Neural cell (in vitro differentiated cells): ENCODE data around the gene ISYNA1.

Experiments used
- EP300 ChIP-seq: fragments of 450-650 bp; conservative IDR thresholded peaks from 2 replicates; pipeline ENCODE4 v1.6.1; 2014; ENCODE audit warnings: antibody characterized with exemption, mild to moderate bottlenecking, moderate library complexity; ENCODE audit not compliant: poor library complexity, severe bottlenecking
- EZH2 ChIP-seq: fragments of 200-600, 300-800 bp; shearing (Covaris generic), sonication (generic); IDR thresholded peaks from 2 replicates; pipeline ENCODE4 v1.6.1; 2014; ENCODE audit warnings: antibody characterized with exemption, low read length, borderline replicate concordance, mild to moderate bottlenecking; ENCODE audit not compliant: insufficient read depth, poor library complexity, severe bottlenecking
- TF ChIP-seq, protein P1 (sequence below): fragments of 450-650 bp; IDR thresholded peaks from 2 replicates; pipeline ENCODE4 v1.5.1; 2014; ENCODE audit warnings: antibody characterized with exemption, mild to moderate bottlenecking, moderate library complexity; ENCODE audit not compliant: poor library complexity, severe bottlenecking
- TF ChIP-seq, protein P2 (sequence below): IDR thresholded peaks from 2 replicates; pipeline ENCODE4 v1.6.1; 2012; ENCODE audit warnings: borderline replicate concordance

DNA sequence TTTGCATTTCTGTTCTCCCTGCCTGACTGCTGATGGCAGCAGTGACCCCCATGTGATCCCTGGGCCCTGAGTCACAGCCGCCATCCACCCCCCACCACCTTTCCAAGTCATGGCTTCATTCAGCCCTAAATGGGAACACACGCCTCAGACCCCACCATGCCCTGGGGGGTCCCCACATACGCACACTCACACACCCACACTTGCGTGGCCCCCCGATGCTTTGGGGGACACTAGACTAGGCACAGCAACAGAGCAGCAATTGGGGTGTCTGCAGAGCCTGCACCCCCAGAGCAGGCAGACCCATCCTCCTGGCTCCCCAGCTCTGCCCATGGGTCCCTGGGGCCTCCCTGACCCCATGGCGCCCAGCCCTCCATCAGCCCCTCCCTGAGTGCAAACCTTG is 5.5 kb upstream of the ISYNA1 start:
- no peak for TF ChIP-seq EZH2
- TF ChIP-seq, protein P1, sequence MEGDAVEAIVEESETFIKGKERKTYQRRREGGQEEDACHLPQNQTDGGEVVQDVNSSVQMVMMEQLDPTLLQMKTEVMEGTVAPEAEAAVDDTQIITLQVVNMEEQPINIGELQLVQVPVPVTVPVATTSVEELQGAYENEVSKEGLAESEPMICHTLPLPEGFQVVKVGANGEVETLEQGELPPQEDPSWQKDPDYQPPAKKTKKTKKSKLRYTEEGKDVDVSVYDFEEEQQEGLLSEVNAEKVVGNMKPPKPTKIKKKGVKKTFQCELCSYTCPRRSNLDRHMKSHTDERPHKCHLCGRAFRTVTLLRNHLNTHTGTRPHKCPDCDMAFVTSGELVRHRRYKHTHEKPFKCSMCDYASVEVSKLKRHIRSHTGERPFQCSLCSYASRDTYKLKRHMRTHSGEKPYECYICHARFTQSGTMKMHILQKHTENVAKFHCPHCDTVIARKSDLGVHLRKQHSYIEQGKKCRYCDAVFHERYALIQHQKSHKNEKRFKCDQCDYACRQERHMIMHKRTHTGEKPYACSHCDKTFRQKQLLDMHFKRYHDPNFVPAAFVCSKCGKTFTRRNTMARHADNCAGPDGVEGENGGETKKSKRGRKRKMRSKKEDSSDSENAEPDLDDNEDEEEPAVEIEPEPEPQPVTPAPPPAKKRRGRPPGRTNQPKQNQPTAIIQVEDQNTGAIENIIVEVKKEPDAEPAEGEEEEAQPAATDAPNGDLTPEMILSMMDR = no peak
- TF ChIP-seq, protein P2, sequence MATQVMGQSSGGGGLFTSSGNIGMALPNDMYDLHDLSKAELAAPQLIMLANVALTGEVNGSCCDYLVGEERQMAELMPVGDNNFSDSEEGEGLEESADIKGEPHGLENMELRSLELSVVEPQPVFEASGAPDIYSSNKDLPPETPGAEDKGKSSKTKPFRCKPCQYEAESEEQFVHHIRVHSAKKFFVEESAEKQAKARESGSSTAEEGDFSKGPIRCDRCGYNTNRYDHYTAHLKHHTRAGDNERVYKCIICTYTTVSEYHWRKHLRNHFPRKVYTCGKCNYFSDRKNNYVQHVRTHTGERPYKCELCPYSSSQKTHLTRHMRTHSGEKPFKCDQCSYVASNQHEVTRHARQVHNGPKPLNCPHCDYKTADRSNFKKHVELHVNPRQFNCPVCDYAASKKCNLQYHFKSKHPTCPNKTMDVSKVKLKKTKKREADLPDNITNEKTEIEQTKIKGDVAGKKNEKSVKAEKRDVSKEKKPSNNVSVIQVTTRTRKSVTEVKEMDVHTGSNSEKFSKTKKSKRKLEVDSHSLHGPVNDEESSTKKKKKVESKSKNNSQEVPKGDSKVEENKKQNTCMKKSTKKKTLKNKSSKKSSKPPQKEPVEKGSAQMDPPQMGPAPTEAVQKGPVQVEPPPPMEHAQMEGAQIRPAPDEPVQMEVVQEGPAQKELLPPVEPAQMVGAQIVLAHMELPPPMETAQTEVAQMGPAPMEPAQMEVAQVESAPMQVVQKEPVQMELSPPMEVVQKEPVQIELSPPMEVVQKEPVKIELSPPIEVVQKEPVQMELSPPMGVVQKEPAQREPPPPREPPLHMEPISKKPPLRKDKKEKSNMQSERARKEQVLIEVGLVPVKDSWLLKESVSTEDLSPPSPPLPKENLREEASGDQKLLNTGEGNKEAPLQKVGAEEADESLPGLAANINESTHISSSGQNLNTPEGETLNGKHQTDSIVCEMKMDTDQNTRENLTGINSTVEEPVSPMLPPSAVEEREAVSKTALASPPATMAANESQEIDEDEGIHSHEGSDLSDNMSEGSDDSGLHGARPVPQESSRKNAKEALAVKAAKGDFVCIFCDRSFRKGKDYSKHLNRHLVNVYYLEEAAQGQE = no peak
- TF ChIP-seq EP300 = no peak
